Measurements from ENCODE around the gene HIP1.

DNA sequence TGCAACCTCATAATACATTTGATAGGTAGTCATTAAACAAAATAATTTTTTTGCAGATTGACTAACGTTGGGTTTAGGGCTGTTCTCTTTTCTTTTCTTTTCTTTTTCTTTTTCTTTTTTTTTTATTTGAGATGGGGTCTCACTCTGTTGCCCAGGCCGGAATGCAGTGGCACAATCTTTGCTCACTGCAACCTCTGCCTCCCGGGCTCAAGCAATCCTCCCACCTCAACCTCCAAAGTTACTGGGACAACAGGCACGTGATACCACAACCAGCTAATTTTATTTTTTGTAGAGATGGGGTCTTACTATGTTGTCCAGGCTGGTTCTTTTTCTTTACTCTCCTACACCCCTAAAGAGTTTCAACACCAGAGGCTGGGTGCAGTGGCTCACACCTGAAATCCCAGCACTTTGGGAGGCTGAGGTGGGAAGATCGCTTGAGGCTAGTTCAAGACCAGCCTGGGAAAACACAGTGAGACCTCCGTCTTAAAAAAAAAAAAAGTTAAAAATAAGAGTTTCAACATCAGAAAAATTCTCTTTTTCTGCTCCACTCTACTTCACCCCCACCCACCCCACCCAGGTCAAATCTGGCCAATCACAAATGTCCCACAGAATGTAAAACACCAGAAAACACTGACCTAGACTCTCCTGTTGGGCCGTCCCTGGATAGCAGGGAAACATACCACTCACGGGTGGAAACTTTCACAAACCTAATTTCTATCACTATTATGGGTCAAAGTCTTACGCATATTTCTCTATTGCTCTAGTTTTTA, 3.0 kb downstream of the HIP1 start:
- TF ChIP-seq, protein P1, sequence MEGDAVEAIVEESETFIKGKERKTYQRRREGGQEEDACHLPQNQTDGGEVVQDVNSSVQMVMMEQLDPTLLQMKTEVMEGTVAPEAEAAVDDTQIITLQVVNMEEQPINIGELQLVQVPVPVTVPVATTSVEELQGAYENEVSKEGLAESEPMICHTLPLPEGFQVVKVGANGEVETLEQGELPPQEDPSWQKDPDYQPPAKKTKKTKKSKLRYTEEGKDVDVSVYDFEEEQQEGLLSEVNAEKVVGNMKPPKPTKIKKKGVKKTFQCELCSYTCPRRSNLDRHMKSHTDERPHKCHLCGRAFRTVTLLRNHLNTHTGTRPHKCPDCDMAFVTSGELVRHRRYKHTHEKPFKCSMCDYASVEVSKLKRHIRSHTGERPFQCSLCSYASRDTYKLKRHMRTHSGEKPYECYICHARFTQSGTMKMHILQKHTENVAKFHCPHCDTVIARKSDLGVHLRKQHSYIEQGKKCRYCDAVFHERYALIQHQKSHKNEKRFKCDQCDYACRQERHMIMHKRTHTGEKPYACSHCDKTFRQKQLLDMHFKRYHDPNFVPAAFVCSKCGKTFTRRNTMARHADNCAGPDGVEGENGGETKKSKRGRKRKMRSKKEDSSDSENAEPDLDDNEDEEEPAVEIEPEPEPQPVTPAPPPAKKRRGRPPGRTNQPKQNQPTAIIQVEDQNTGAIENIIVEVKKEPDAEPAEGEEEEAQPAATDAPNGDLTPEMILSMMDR (IDR thresholded peaks at IDR 0.05): no peak
- TF ChIP-seq EZH2 (IDR thresholded peaks at IDR 0.05) (no peak), EZH2phosphoT487 (IDR thresholded peaks at IDR 0.05) (no peak)
